A549 (cell line): ENCODE results near the gene MAP3K9. TPM values are rescaled to one million over a fixed set of nuclear protein-coding genes. Genes with fewer than 3 reads are reported as not detected.

Source experiments
- ATAC-seq, 2 experiments: fragments of 200-7000 bp in 1 of 2; fragments of >200 bp in 1 of 2; cut with Nextera tagmentation in 1 of 2; cut with Tn5 transposase in 1 of 2; 3 replicates each; pipeline versions ENCODE4 v1.8.0 to v1.9.1; 2018 to 2020; ENCODE audit warnings: mild to moderate bottlenecking in 1 of 2, moderate library complexity in 1 of 2
- CTCF ChIA-PET: fragments of 300-600 bp; sonication (Branson Sonifier 250); formaldehyde crosslinking; extraction: SDS; loops from one replicate; lab custom pipeline; 2021; ENCODE audit warnings: antibody characterized with exemption, inconsistent platforms; lab: Yijun Ruan, JAX
- POLR2A ChIA-PET: fragments of 350-600 bp; formaldehyde crosslinking; extraction: SDS; loops from one replicate; lab custom pipeline; 2021; ENCODE audit warnings: antibody characterized with exemption, inconsistent platforms; lab: Yijun Ruan, JAX
- DNase-seq, 2 experiments: peaks; one replicate each; pipeline versions ENCODE4 v3.0.0 to v3.0.0-alpha.2; 2011 to 2016; ENCODE audit warnings: low read depth in 1 of 2, low spot score in 1 of 2
- FAIRE-seq: peaks from 2 replicates; lab custom pipeline; 2011; peaks lifted over from hg19 to GRCh38; lab: Jason Lieb, UNC
- H3K27ac ChIP-seq, 2 experiments: fragments of >200 bp; sonication (Bioruptor Twin); formaldehyde crosslinking; 3 replicates each; pipeline ENCODE4 v1.5.1; 2016 to 2017
- H3K4me1 ChIP-seq: fragments of >200 bp; sonication (Bioruptor Twin); formaldehyde crosslinking; 3 replicates; pipeline ENCODE4 v1.6.1; 2016
- H3K4me2 ChIP-seq: fragments of >200 bp; sonication (Bioruptor Twin); formaldehyde crosslinking; 3 replicates; pipeline ENCODE4 v1.6.1; 2016
- H3K4me3 ChIP-seq: fragments of >200 bp; sonication (Bioruptor Twin); formaldehyde crosslinking; 3 replicates; pipeline ENCODE4 v1.5.1; 2016
- H3K9me3 ChIP-seq: fragments of >200 bp; sonication (Bioruptor Twin); formaldehyde crosslinking; 3 replicates; pipeline ENCODE4 v1.6.1; 2016
- BHLHE40 ChIP-seq: IDR thresholded peaks from 2 replicates; pipeline ENCODE4 v1.6.1; 2012; ENCODE audit warnings: low read depth, low read length, inconsistent platforms
- CBX2 ChIP-seq: fragments of 200-600 bp; sonication (generic); IDR thresholded peaks from 2 replicates; pipeline ENCODE4 v1.6.1; 2016; ENCODE audit warnings: low read depth, mild to moderate bottlenecking, borderline replicate concordance
- CBX8 ChIP-seq: fragments of 200-600 bp; sonication (generic); IDR thresholded peaks from 2 replicates; pipeline ENCODE4 v1.6.1; 2016
- EP300 ChIP-seq, 2 experiments: fragments of >200 bp; sonication (Bioruptor Twin); formaldehyde crosslinking; IDR thresholded peaks; 2 replicates in 1 of 2; 3 replicates in 1 of 2; pipeline ENCODE4 v1.6.1; 2016 to 2017
- FOSL2 ChIP-seq, 2 experiments: fragments of 450-650 bp in 1 of 2; fragments of >200 bp in 1 of 2; sonication (Bioruptor Twin) in 1 of 2; formaldehyde crosslinking; IDR thresholded peaks; 2 replicates each; pipeline versions ENCODE4 v1.5.0 to v1.6.1; 2016 to 2020; ENCODE audit warnings: mild to moderate bottlenecking in 1 of 2, moderate library complexity in 1 of 2
- HEYL ChIP-seq: fragments of 250-450 bp; sonication (Bioruptor Pico); IDR thresholded peaks from 2 replicates; pipeline ENCODE4 v1.8.0; 2021; ENCODE audit warnings: mild to moderate bottlenecking, moderate library complexity
- HOXB5 ChIP-seq: fragments of 250-450 bp; sonication (Bioruptor Pico); IDR thresholded peaks from 2 replicates; pipeline ENCODE4 v1.5.0; 2020; ENCODE audit warnings: mild to moderate bottlenecking, moderate library complexity
- JUN ChIP-seq, 2 experiments: fragments of >200 bp; sonication (Bioruptor Twin); formaldehyde crosslinking; IDR thresholded peaks; 2 replicates in 1 of 2; 3 replicates in 1 of 2; pipeline ENCODE4 v1.6.1; 2016 to 2017
- JUNB ChIP-seq: fragments of >200 bp; sonication (Bioruptor Twin); formaldehyde crosslinking; IDR thresholded peaks from 2 replicates; pipeline ENCODE4 v1.6.1; 2016
- MAZ ChIP-seq: fragments of 150-350 bp; IDR thresholded peaks from 2 replicates; pipeline ENCODE4 v1.6.1; 2014; ENCODE audit warnings: antibody characterized with exemption, low read depth, low read length, borderline replicate concordance
- MYC ChIP-seq: IDR thresholded peaks from 2 replicates; pipeline ENCODE4 v1.6.1; 2012; ENCODE audit warnings: mild to moderate bottlenecking, inconsistent platforms, low read length, improper control_type of control experiment, borderline replicate concordance
- PHF8 ChIP-seq: fragments of 200-600 bp; sonication (generic); IDR thresholded peaks from 2 replicates; pipeline ENCODE4 v1.6.1; 2016; ENCODE audit warnings: low read depth, mild to moderate bottlenecking, antibody characterized with exemption, moderate library complexity, borderline replicate concordance
- RAD21 ChIP-seq, 2 experiments: fragments of >200 bp in 1 of 2; sonication (Bioruptor Twin) in 1 of 2; formaldehyde crosslinking in 1 of 2; IDR thresholded peaks in 1 of 2; conservative IDR thresholded peaks in 1 of 2; 2 replicates in 1 of 2; 3 replicates in 1 of 2; pipeline ENCODE4 v1.6.1; 2012 to 2018; ENCODE audit warnings: inconsistent platforms in 1 of 2
- RARB ChIP-seq: fragments of 250-450 bp; sonication (Bioruptor Pico); IDR thresholded peaks from 2 replicates; pipeline ENCODE4 v1.8.0; 2021; ENCODE audit warnings: mild to moderate bottlenecking, moderate library complexity
- RFX5 ChIP-seq: fragments of 450-650 bp; IDR thresholded peaks from 2 replicates; pipeline ENCODE4 v1.7.1; 2014; ENCODE audit warnings: antibody characterized with exemption, mild to moderate bottlenecking, moderate library complexity
- SMC3 ChIP-seq: fragments of >200 bp; sonication (Bioruptor Twin); formaldehyde crosslinking; IDR thresholded peaks from 3 replicates; pipeline ENCODE4 v1.6.1; 2018; ENCODE audit warnings: inconsistent platforms
- ZC3H11A ChIP-seq: fragments of 450-650 bp; IDR thresholded peaks from 2 replicates; pipeline ENCODE4 v1.6.1; 2014; ENCODE audit warnings: antibody characterized with exemption, mild to moderate bottlenecking
- WGBS: methylation state at CpG from one replicate; pipeline ENCODE4 v1.1.6; 2017; ENCODE audit errors: missing lambda C conversion rate; 5-methylcytosine and 5-hydroxymethylcytosine counted together
- polyA plus RNA-seq, 4 experiments: library from polyadenylated mRNA; depleted of rRNA in 3 of 4; stranded (reverse); fragments of >200 nt; fragmentation: RNase III in 1 of 4; extraction: RNeasy Plus Mini Kit Qiagen cat#74134 plus additional on column Dnase treatment in 1 of 4; gene quantifications; 2 replicates in 3 of 4; 3 replicates in 1 of 4; pipeline ENCODE4 v1.2.3, GENCODE V29; 2011 to 2017
- TF ChIP-seq, protein P1 (sequence below): fragments of >200 bp; sonication (Bioruptor Twin); formaldehyde crosslinking; IDR thresholded peaks from 3 replicates; pipeline ENCODE4 v1.5.1; 2016
- TF ChIP-seq, protein P2 (sequence below): fragments of 250-450 bp; sonication (Bioruptor Pico); IDR thresholded peaks from 2 replicates; pipeline ENCODE4 v1.5.0; 2020; ENCODE audit warnings: low read depth, mild to moderate bottlenecking, moderate library complexity
- TF ChIP-seq, protein P3 (sequence below): IDR thresholded peaks from 2 replicates; pipeline ENCODE4 v1.6.1; 2012; ENCODE audit warnings: low read depth, borderline replicate concordance
- TF ChIP-seq, protein P4 (sequence below): fragments of 200-600 bp; sonication (generic); IDR thresholded peaks from 2 replicates; pipeline ENCODE4 v1.6.1; 2016; ENCODE audit warnings: antibody characterized with exemption, mild to moderate bottlenecking, moderate library complexity
- TF ChIP-seq, protein P5 (sequence below): IDR thresholded peaks from 2 replicates; pipeline ENCODE4 v1.6.1; 2012

Gene MAP3K9
- polyA plus RNA-seq, 2 of the 4 experiments (the other 2 are of a cell fraction) = 5.3 to 8.5 TPM

DNA sequence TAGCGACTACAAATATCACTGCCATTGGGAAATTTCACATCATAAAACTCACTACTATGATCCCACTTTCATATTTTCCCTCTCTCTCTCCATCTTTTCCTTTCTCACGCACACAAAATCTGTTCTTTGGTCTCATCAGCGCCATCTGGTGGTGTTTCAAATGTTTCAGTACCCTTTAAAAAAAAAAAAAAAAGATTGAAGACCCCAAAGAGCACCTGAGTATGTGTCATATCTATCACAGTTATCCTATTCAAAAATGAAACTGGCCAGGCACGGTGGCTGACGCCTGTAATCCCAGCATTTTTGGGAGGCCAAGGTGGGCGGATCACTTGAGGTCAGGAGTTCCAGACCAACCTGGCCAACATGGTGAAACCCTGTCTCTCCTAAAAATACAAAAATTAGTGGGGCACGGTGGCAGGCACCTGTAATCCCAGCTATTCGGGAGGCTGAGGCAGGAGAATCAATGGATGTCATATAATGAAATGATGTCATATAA lies 95.2 kb downstream of the MAP3K9 start:
- peak overlapping the region; percentile 11 to 61; a peak in 3 of 6 replicates for H3K27ac ChIP-seq
- 13% methylated on average over 8 of the region's 8 CpGs for WGBS
- ATAC-seq (peak in 1 of 2 experiments; percentile 59; a peak in 3 of 6 replicates), FAIRE-seq (no peak), DNase-seq (peak; percentile 58 to 70)
- H3K9me3 ChIP-seq = no peaks in the 10 kb centered on the region
- ChIA-PET POLR2A (no interaction called here), CTCF (interaction anchor here (0.6 to 3.8 kb wide), 35 partner anchors 9 to 884 kb away, joined by 3 to 18 read pairs (median 4); no protein-coding TSS in a partner anchor)
- peak overlapping the region; percentile 3; the same call in 1 of the 3 replicates for H3K4me2 ChIP-seq
- TF ChIP-seq SMC3 (peak; percentile 81), RAD21 (conservative IDR thresholded peaks at IDR 0.05 in 1 of 2, IDR thresholded peaks at IDR 0.05 in 1 of 2) (peak; percentile 55 to 67), HOXB5 (CRISPR knock-in tag) (no peak)
- TF ChIP-seq, protein P1, sequence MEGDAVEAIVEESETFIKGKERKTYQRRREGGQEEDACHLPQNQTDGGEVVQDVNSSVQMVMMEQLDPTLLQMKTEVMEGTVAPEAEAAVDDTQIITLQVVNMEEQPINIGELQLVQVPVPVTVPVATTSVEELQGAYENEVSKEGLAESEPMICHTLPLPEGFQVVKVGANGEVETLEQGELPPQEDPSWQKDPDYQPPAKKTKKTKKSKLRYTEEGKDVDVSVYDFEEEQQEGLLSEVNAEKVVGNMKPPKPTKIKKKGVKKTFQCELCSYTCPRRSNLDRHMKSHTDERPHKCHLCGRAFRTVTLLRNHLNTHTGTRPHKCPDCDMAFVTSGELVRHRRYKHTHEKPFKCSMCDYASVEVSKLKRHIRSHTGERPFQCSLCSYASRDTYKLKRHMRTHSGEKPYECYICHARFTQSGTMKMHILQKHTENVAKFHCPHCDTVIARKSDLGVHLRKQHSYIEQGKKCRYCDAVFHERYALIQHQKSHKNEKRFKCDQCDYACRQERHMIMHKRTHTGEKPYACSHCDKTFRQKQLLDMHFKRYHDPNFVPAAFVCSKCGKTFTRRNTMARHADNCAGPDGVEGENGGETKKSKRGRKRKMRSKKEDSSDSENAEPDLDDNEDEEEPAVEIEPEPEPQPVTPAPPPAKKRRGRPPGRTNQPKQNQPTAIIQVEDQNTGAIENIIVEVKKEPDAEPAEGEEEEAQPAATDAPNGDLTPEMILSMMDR = peak; percentile 77
- H3K4me1 ChIP-seq = peaks cover 36% of the 10 kb centered on the region
- H3K4me3 ChIP-seq = no peak overlapping the region

DNA sequence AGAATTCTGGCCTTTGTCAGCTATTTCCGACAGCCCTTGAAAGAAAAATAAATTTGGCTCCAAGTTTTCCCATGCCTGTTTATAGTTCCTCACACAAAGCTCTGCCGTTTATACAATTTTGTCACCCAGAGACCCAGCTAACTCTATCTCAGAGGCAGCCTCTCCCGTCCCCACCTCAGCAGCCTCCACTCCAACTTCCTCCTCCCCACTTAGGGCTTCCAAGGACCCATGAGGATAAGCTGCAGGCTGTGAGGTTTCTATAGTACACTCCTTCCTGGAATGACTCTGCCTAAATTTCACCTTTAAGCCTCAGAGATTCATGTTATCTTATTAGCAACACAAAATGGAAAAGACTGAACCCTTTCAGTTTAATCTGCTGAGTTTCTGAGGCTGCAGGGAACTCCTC lies 95.8 kb downstream of the MAP3K9 start:
- Histone ChIP-seq H3K4me2 (peak overlapping the region; percentile 3; the same call in 1 of the 3 replicates), H3K9me3 (no peaks in the 10 kb centered on the region), H3K27ac (peak overlapping the region; percentile 11 to 61; a peak in 4 of 6 replicates), H3K4me3 (no peak overlapping the region), H3K4me1 (peaks cover 30% of the 10 kb centered on the region)
- ChIA-PET CTCF (interaction anchor here (0.7 to 3.8 kb wide), 34 partner anchors 8 to 668 kb away, joined by 3 to 18 read pairs (median 3); no protein-coding TSS in a partner anchor), POLR2A (no interaction called here)
- no peak for DNase-seq
- 0 out of 6 replicates have a peak, but pooled peaks of 1 of the 2 experiments have one; percentile 22 for ATAC-seq
- no peak for TF ChIP-seq HEYL (CRISPR knock-in tag)
- TF ChIP-seq, protein P2, sequence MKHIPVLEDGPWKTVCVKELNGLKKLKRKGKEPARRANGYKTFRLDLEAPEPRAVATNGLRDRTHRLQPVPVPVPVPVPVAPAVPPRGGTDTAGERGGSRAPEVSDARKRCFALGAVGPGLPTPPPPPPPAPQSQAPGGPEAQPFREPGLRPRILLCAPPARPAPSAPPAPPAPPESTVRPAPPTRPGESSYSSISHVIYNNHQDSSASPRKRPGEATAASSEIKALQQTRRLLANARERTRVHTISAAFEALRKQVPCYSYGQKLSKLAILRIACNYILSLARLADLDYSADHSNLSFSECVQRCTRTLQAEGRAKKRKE (CRISPR knock-in tag) = no peak
- no peak for TF ChIP-seq RFX5
- no peak for TF ChIP-seq BHLHE40
- no peak for TF ChIP-seq JUNB
- 48% methylated on average over 3 of the region's 3 CpGs for WGBS
- FAIRE-seq = no peak

DNA sequence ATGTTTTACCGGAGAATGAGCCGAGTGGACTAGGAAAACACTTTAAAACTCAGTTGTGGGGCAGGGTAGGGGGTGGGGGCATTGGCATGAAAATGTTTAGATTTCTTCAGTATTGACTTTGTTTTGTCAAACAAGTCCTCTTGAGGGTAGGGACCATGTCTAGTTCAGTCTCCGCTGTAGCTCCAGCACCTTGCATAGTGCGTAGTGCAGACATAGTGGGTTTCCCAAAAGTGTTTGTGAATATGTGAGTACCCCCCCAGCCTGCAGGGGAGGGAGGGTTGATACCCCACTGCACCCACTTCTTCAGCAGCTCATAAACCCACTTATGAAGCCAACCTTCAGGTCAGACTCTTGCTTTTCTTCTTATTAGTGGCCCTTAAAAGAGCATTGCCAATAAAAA lies 96.2 kb downstream of the MAP3K9 start:
- ChIA-PET CTCF (interaction anchor here (0.7 to 3.8 kb wide), 35 partner anchors 8 to 667 kb away, joined by 3 to 18 read pairs (median 3); no protein-coding TSS in a partner anchor), POLR2A (no interaction called here)
- FAIRE-seq (no peak), ATAC-seq (no peak), DNase-seq (no peak)
- WGBS = 92% methylated on average over 4 of the region's 4 CpGs
- Histone ChIP-seq H3K27ac (peak overlapping the region in 1 of 2 experiments; percentile 61; a peak in 2 of 6 replicates), H3K4me1 (peaks cover 26% of the 10 kb centered on the region), H3K9me3 (no peaks in the 10 kb centered on the region)
- no peak for TF ChIP-seq EP300 (IDR thresholded peaks at IDR 0.05)
- no peak for TF ChIP-seq PHF8
- no peak for TF ChIP-seq ZC3H11A
- TF ChIP-seq, all 56 proteins: peak for 0
- Histone ChIP-seq H3K4me3 (no peak overlapping the region), H3K4me2 (no peak overlapping the region)

DNA sequence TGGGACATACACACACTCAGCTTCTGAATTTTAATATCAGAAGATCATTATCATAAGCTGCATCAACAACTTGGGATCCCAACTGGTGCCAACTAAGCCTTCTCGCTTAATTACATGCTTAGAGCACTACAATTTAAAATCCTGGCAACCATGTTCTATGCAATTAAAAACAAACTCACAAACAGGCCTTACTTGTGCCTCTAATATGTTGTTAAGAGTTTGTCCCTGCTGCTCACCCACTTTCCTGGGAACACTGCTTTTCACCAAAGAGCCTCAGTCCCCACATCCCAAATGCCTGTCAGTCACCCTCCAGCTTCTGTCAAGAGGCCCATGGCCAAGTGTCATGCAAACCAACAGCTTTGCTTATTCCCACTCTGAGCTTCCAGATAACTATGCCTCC lies 97.9 kb downstream of the MAP3K9 start:
- no peak for DNase-seq
- H3K27ac ChIP-seq = no peak overlapping the region
- H3K4me1 ChIP-seq = peaks cover 20% of the 10 kb centered on the region; the same call in 2 of the 3 replicates
- POLR2A ChIA-PET = no interaction called here
- H3K4me3 ChIP-seq = no peak overlapping the region
- CTCF ChIA-PET = interaction anchor here (1.5 to 1.7 kb wide), 2 partner anchors 15 to 70 kb away, joined by 3 to 6 read pairs; partner anchors contain the start of gene TTC9
- no peak for ATAC-seq
- H3K9me3 ChIP-seq = no peaks in the 10 kb centered on the region
- no peak for FAIRE-seq
- WGBS = 85% methylated on average over 1 of the region's 1 CpG
- no peak overlapping the region for H3K4me2 ChIP-seq
- no peak for TF ChIP-seq CBX8
- TF ChIP-seq, protein P3, sequence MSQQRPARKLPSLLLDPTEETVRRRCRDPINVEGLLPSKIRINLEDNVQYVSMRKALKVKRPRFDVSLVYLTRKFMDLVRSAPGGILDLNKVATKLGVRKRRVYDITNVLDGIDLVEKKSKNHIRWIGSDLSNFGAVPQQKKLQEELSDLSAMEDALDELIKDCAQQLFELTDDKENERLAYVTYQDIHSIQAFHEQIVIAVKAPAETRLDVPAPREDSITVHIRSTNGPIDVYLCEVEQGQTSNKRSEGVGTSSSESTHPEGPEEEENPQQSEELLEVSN = no peak
- no peak for TF ChIP-seq MAZ
- TF ChIP-seq FOSL2 (IDR thresholded peaks at IDR 0.05) = no peak
- TF ChIP-seq FOSL2 (CRISPR knock-in tag; IDR thresholded peaks at IDR 0.05) = no peak
- TF ChIP-seq EP300 (IDR thresholded peaks at IDR 0.05) = no peak
- TF ChIP-seq RARB (CRISPR knock-in tag) = no peak
- TF ChIP-seq, protein P4, sequence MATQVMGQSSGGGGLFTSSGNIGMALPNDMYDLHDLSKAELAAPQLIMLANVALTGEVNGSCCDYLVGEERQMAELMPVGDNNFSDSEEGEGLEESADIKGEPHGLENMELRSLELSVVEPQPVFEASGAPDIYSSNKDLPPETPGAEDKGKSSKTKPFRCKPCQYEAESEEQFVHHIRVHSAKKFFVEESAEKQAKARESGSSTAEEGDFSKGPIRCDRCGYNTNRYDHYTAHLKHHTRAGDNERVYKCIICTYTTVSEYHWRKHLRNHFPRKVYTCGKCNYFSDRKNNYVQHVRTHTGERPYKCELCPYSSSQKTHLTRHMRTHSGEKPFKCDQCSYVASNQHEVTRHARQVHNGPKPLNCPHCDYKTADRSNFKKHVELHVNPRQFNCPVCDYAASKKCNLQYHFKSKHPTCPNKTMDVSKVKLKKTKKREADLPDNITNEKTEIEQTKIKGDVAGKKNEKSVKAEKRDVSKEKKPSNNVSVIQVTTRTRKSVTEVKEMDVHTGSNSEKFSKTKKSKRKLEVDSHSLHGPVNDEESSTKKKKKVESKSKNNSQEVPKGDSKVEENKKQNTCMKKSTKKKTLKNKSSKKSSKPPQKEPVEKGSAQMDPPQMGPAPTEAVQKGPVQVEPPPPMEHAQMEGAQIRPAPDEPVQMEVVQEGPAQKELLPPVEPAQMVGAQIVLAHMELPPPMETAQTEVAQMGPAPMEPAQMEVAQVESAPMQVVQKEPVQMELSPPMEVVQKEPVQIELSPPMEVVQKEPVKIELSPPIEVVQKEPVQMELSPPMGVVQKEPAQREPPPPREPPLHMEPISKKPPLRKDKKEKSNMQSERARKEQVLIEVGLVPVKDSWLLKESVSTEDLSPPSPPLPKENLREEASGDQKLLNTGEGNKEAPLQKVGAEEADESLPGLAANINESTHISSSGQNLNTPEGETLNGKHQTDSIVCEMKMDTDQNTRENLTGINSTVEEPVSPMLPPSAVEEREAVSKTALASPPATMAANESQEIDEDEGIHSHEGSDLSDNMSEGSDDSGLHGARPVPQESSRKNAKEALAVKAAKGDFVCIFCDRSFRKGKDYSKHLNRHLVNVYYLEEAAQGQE = no peak
- no peak for TF ChIP-seq MYC
- TF ChIP-seq HOXB5 (CRISPR knock-in tag) = no peak
- TF ChIP-seq, protein P5, sequence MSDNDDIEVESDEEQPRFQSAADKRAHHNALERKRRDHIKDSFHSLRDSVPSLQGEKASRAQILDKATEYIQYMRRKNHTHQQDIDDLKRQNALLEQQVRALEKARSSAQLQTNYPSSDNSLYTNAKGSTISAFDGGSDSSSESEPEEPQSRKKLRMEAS = no peak
- no peak for TF ChIP-seq CBX2
- TF ChIP-seq JUN (IDR thresholded peaks at IDR 0.05) = no peak
